Measurements from ENCODE around the gene TAF4. TPM values are rescaled to one million over a fixed set of nuclear protein-coding genes. Genes with fewer than 3 reads are reported as not detected.

Gene TAF4
- total and polyA plus RNA-seq, 7 donors: 3.6 to 13.3 (median 8.9) TPM

DNA sequence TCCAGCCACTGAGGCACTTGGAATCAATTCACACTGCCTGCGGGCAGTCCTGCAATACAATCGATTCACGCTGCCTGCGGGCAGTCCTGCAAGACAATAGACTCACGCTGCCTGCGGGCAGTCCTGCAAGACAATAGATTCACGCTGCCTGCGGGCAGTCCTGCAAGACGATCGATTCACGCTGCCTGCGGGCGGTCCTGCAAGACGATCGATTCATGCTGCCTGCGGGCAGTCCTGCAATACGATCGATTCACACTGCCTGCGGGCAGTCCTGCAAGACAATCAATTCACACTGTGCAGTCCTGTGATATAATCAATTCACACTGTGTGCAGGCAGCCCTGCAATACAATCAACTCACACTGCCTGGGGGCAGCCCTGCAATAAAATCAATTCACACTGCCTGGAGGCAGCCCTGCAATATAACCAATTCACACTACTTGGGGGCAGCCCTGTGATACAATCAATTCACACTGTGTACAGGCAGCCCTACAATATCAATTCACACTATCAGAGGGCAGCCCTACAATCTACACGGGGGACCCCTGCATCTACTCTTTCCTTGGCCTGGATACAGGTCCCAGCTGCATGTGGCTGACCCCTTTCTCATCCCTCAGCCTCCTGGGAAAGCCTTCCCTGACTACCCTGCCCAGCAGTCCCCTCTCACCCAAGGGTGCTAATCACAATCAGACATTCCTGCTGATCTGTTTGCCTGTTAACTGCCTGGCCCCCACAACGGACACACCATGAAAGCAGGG, 10.4 kb downstream of the TAF4 start:
- intact Hi-C loops (cut with DNase I): no loop called here
- TF ChIP-seq POLR2A (IDR thresholded peaks at IDR 0.05) (no peak), POLR2AphosphoS5 (IDR thresholded peaks at IDR 0.05) (no peak), EP300 (IDR thresholded peaks at IDR 0.05) (no peak)
- TF ChIP-seq, protein P1, sequence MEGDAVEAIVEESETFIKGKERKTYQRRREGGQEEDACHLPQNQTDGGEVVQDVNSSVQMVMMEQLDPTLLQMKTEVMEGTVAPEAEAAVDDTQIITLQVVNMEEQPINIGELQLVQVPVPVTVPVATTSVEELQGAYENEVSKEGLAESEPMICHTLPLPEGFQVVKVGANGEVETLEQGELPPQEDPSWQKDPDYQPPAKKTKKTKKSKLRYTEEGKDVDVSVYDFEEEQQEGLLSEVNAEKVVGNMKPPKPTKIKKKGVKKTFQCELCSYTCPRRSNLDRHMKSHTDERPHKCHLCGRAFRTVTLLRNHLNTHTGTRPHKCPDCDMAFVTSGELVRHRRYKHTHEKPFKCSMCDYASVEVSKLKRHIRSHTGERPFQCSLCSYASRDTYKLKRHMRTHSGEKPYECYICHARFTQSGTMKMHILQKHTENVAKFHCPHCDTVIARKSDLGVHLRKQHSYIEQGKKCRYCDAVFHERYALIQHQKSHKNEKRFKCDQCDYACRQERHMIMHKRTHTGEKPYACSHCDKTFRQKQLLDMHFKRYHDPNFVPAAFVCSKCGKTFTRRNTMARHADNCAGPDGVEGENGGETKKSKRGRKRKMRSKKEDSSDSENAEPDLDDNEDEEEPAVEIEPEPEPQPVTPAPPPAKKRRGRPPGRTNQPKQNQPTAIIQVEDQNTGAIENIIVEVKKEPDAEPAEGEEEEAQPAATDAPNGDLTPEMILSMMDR (IDR thresholded peaks at IDR 0.05): no peak
- WGBS, 2 donors: 96 to 97% methylated on average over 21 of the region's 21 CpGs

DNA sequence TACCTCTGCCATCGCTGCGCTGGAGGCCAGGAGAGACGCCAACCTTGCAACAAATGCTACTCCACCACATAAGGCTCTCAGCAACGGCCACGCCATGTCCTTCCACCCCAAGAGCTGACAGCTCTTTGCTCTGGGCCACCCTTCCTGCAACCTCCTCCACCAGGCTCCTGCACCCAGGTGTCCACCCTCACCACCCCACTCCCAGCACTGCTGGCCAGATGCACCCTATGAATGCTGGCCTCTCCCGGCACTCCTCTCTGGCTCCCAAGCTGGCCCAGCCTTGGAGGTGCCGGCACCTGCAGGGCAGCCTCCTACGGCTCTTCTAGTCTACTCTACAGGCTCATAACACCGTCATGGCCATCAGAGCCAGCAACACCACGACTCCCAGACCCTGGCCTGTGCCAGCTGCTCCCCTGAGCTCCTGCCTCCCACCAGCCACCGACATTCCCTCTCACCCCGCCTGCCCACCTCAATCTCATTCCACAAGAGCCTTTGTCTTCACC, 11.2 kb downstream of the TAF4 start:
- WGBS, 2 donors: 95% methylated on average over 12 of the region's 12 CpGs
- Histone ChIP-seq H3K4me3 (no peak overlapping the region), H3K4me1 (peaks cover 0 to 13% (median 11%) of the 10 kb centered on the region in 4 donors), H3K27me3 (no peaks in the 10 kb centered on the region), H3K9me3 (no peaks in the 10 kb centered on the region), H3K27ac (no peak overlapping the region), H3K36me3 (peaks cover 0 to 5% (median 0%) of the 10 kb centered on the region in 4 donors)
- intact Hi-C loops (cut with DNase I): no loop called here
- no peak for DNase-seq
- TF ChIP-seq, protein P1 (IDR thresholded peaks at IDR 0.05): no peak
- TF ChIP-seq POLR2A (IDR thresholded peaks at IDR 0.05) (no peak), POLR2AphosphoS5 (IDR thresholded peaks at IDR 0.05) (no peak), EP300 (IDR thresholded peaks at IDR 0.05) (no peak)

More for the DNA sequence above, 10.4 kb downstream of the TAF4 start:
- no peak for DNase-seq
- Histone ChIP-seq H3K4me1 (peaks cover 0 to 13% (median 11%) of the 10 kb centered on the region in 4 donors), H3K27me3 (no peaks in the 10 kb centered on the region), H3K36me3 (peaks cover 0 to 5% (median 0%) of the 10 kb centered on the region in 4 donors), H3K4me3 (no peak overlapping the region), H3K9me3 (no peaks in the 10 kb centered on the region), H3K27ac (no peak overlapping the region)

DNA sequence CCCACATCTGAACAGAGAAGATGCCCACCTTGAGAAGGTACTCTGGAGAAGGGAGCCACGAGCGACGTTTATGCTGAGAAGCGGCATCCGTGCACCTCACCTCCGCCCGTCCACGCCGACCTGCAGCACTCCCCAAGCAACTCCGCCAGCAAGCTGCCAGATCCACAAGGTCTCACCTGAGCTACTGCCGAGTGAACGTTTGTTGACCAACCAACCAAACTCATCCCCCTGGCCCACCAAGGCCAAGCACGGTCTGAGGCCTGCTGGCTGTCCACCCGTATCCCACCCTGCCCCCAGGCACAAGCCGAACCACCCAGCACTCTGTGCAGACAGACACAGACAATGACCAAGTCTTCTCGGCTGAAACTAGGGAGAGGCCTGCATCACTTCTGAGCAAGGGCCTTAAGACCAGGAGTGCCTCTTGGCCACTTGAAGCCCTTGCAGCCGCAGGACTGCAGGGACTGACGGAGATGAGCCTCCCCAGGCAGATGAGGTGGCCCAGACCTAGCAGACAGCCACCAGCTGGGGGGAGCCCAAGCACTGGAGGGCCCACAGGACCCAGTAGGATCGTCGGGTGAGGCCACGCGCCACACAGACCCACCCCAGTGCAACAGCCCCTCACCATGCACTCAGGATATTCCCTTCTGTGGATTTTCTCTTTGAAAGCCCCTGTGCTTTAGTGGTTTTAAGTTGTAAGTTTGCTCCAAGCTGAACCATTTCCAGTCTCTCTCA, 12.1 kb downstream of the TAF4 start:
- no peak for TF ChIP-seq POLR2A (IDR thresholded peaks at IDR 0.05)
- no peak for TF ChIP-seq POLR2AphosphoS5 (IDR thresholded peaks at IDR 0.05)
- TF ChIP-seq, protein P1 (IDR thresholded peaks at IDR 0.05): no peak
- no peak for TF ChIP-seq EP300 (IDR thresholded peaks at IDR 0.05)
- Histone ChIP-seq H3K27me3 (no peaks in the 10 kb centered on the region), H3K36me3 (peaks cover 0 to 5% (median 0%) of the 10 kb centered on the region in 4 donors), H3K27ac (no peak overlapping the region), H3K4me3 (no peak overlapping the region), H3K9me3 (no peaks in the 10 kb centered on the region), H3K4me1 (peaks cover 0 to 13% (median 11%) of the 10 kb centered on the region in 4 donors)
- intact Hi-C loops (cut with DNase I): no loop called here
- WGBS, 2 donors: 93 to 96% methylated on average over 22 of the region's 22 CpGs
- DNase-seq: no peak

DNA sequence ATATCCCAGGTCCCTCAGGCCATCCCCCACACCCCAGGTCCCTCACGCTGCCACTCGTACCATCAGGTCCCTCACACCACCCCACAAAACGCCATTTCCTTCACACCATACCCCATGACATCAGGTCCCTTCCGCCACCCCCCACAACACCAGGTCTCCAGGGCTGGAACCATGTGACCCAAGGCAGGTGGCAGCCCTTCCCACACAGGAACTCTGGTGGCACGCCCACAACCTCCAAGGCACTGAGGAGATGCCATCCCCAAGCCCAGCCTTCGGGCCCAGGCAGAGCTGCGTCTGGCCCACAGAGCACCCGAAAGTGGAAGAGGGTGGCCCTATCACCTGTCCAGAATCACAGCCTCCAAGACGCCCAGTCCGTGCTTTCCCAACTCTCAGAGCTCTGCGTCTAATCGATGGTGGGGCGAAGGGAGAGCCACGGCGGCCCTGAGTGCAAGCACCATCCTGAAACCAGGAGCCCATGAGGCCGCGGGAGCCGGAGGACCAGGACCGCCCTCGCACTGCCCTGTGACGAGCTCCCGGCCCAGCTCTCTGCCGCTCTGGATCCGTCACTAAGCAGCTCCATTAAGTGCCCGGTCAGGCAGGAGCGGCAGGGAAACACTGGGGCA, 12.7 kb downstream of the TAF4 start:
- DNase-seq: no peak
- no peaks in the 10 kb centered on the region for H3K27me3 ChIP-seq
- no peak overlapping the region for H3K4me3 ChIP-seq
- H3K36me3 ChIP-seq: peaks cover 0 to 5% (median 0%) of the 10 kb centered on the region in 4 donors
- 90 to 96% methylated on average over 26 of the region's 26 CpGs for WGBS, 2 donors
- peaks cover 0 to 13% (median 11%) of the 10 kb centered on the region in 4 donors for H3K4me1 ChIP-seq
- no peak overlapping the region for H3K27ac ChIP-seq
- H3K9me3 ChIP-seq: no peaks in the 10 kb centered on the region
- intact Hi-C loops (cut with DNase I): no loop called here
- no peak for TF ChIP-seq EP300 (IDR thresholded peaks at IDR 0.05)
- TF ChIP-seq, protein P1 (IDR thresholded peaks at IDR 0.05): no peak
- TF ChIP-seq POLR2AphosphoS5 (IDR thresholded peaks at IDR 0.05): no peak
- no peak for TF ChIP-seq POLR2A (IDR thresholded peaks at IDR 0.05)

All from sigmoid colon (tissue), 7 donors.